ENCODE results near the gene MOB4.
A peak's percentile ranks its signal among the peaks of the same experiment; 100 is the strongest.

MOB4 gene

DNA sequence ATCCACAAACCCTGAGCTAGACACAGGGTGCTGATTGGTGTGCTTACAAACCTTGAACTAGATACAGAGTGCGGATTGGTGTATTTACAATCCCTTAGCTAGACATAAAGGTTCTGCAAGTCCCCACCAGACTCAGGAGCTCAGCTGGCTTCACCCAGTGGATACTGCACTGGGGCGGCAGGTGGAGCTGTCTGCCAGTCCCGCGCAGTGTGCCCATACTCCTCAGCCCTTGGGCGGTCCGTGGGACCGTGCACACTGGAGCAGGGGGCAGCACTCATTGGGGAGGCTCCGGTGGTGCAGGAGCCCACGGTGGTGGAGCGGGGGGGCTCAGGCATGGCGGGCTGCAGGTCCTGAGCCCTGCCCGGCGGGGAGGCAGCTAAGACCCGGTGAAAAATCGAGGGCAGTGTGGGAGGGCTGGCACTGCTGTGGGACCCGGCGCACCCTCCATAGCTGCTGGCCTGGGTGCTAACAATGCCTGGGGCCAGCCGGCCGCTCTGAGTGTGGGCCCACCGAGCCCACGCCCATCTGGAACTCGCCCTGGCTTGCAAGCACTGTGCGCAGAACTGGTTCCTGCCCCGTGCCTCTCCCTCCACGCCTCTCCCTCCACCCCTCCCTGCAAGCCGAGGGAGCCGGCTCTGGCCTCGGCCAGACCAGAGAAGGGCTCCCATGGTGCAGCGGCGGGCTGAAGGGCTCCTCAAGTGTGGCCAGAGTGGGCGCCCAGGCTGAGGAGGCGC lies 75.6 kb downstream of the MOB4 start:
- no peak for DNase-seq (ENCODE audit: low spot score)

GRCh38 chr2:197596766-197597165 lies 80.9 kb downstream of the MOB4 start:
- DNase-seq (ENCODE audit: low spot score): no peak

DNA sequence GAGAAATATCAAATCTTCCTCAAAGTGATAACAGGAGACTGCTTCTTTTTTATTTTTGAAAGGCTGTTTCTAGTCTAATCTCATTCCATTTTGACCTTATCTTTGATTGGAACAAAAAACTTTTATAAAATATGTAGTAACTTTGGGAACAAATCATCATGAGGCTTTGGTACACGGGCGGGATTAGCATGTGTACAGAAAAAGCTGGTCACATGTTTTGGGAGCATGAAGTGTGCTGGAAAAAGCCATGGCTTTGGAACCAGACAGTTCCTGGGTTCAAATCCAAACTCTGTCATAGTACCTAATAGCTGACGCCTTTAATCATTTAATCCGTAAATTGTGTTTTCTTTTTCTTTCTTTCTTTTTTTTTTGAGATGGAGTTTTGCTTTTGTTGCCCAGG lies 81.3 kb downstream of the MOB4 start:
- no peak for DNase-seq (ENCODE audit: low spot score)

- DNase-seq (ENCODE audit: low spot score): no peak
These were observed 82.6 kb downstream of the MOB4 start for GRCh38 chr2:197598450-197598849.

DNA sequence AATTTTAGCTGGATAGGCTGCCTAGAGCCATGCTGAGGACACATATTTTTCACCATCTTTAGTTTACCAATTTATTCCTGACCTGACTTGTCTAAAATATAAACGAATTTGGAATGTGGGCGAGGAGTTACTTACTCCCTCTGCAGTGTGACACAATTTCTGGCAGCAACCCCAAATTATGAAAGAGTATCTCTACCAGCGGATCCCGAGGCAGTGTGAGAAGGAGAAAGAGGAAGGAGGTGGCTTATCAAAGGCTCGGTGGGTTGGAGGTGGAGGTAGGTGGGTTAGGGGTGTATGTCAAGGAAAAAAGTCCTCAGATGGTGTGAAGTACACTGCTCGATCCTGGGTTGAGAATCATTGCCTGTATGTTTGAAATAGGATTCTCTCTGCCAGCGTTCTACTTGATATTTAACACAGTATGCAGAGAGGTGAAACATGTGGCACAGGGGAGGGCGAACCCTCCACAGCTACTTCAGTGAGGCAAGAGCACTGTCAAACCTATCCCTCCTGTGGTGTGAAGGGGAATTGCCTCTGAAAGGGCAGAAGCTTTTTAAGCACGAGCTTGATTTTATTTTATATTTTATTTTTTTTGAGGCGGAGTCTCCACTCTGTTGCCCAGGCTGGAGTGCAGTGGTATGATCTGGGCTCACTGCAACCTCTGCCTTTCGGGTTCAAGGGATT lies 83.6 kb downstream of the MOB4 start:
- DNase-seq (ENCODE audit: low spot score): peak; percentile 36

DNA sequence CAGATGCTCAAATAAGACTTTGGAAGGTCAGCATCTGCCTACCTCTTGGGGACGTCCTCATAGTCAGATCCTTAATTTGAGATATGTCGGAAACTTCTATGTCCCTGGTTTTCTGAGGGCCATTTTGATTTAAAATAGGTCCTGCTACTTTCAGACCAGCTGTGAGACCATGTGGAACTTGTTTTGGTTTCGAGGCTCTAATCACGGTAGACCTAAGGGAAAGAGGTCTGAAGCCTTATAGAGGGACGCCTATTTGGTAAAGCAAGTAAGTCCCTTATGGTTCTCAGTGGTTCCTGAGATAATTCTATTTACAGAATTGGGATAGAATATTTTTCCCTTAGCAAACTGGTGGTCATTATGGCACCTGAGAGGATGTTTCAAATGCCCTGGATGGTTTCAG lies 84.4 kb downstream of the MOB4 start:
- no peak for DNase-seq (ENCODE audit: low spot score)

DNA sequence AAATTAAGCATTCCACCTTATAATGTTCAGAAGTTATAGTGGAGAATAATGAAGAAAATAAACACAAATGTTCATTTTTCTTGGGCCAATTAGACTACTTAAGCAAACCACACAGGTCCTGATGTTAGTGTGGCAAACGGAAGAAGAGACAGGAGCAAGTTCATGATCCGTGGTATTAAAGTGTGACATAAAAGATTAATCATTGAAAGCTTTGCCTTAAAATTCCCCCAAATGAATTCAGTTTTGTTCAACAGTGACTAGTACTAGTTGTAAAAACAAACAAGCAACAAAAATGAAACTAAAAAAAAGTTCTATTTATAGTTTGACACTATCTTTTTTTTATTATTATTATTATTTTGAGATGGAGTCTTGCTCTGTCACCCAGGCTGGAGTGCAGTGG lies 85.9 kb downstream of the MOB4 start:
- no peak for DNase-seq (ENCODE audit: low spot score)

All from HuH-7.5 (cell line).